Omental fat pad (tissue), 4 donors: Measurements from ENCODE around the gene MED29. TPM values are rescaled to one million over a fixed set of nuclear protein-coding genes. Genes with fewer than 3 reads are reported as not detected.

Experiments
- ATAC-seq: fragments of 150-250 bp; one replicate; pipeline ENCODE4 v1.9.1; 2016; ENCODE audit warnings: mild to moderate bottlenecking, moderate library complexity; ENCODE audit not compliant: low FRiP score
- DNase-seq: peaks from one replicate; pipeline ENCODE4 v3.0.0-alpha.2; 2019; ENCODE audit warnings: low spot score
- small RNA-seq: library from RNA; depleted of rRNA; stranded (forward); fragments of <200 nt; gene quantifications from one replicate; pipeline ENCODE3, GENCODE V24; 2016
- total RNA-seq, 4 donors: library from RNA; depleted of rRNA; stranded (reverse); fragments of >200 nt; gene quantifications; one replicate each; pipeline ENCODE4 v1.1.0, GENCODE V29; 2016
- TF ChIP-seq, protein P1 (sequence below), 3 donors: fragments of 450-650 bp; IDR thresholded peaks; one replicate each; pipeline ENCODE4 v1.5.1; 2016 to 2017; ENCODE audit warnings: antibody characterized with exemption in 3 of 3, mild to moderate bottlenecking in 3 of 3, moderate library complexity in 2 of 3

MED29 gene
- total RNA-seq, 4 donors from 2014 or later = 24.5 to 41.3 (median 32.5) TPM

DNA sequence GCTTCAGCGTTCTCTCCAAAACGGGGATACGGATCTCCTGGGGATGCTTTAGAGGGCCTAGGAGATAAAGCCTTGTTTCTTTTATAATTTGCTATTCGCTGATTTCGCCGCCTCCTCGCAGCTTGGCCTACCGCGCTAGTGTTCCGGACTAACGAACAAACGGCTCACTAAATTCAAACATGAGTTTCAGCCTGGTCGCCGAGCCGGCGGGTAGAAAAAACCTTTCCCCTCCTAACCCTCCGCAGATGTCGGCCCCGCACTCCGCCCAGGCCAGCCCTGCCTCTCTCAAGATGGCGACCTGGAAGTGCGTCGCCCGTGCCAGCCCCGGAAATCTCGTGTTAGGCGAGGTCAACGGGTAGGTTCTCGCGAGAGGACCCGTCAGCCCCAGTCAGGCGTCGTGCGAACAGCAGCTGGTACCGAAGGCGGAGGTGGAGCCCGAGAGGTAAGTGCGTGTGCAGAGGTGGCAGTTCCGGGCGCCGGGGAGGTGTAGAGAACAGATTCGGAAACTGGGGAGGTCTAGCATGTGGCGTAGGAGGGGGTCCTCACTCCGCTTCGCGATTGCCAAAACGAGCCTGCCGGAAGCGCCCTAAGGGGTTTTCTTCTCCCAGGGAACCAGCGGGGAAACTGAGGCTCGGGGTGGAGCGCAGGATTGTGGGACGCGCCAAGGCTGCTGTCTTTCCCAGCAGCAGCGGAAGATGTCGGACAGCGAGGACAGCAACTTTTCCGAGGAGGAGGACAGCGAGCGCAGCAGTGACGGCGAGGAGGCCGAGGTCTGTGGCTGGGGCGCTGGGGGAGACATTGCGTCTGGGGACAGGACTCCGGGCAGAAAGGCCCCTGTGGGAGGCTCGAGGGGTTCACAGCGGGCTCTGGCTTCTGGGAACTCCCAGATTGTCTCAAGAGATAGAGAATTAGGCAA lies 54.3 kb downstream of the MED29 start, which contains the start of gene SUPT5H:
SUPT5H (plus strand) TSS at position 387 of the 916 bp plus-strand sequence; CDS start at position 696, 309 bp downstream.
- TF ChIP-seq, protein P1, sequence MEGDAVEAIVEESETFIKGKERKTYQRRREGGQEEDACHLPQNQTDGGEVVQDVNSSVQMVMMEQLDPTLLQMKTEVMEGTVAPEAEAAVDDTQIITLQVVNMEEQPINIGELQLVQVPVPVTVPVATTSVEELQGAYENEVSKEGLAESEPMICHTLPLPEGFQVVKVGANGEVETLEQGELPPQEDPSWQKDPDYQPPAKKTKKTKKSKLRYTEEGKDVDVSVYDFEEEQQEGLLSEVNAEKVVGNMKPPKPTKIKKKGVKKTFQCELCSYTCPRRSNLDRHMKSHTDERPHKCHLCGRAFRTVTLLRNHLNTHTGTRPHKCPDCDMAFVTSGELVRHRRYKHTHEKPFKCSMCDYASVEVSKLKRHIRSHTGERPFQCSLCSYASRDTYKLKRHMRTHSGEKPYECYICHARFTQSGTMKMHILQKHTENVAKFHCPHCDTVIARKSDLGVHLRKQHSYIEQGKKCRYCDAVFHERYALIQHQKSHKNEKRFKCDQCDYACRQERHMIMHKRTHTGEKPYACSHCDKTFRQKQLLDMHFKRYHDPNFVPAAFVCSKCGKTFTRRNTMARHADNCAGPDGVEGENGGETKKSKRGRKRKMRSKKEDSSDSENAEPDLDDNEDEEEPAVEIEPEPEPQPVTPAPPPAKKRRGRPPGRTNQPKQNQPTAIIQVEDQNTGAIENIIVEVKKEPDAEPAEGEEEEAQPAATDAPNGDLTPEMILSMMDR (IDR thresholded peaks at IDR 0.05) = no peak
- ATAC-seq (peak; percentile 89), DNase-seq (peak; percentile 87)

DNA sequence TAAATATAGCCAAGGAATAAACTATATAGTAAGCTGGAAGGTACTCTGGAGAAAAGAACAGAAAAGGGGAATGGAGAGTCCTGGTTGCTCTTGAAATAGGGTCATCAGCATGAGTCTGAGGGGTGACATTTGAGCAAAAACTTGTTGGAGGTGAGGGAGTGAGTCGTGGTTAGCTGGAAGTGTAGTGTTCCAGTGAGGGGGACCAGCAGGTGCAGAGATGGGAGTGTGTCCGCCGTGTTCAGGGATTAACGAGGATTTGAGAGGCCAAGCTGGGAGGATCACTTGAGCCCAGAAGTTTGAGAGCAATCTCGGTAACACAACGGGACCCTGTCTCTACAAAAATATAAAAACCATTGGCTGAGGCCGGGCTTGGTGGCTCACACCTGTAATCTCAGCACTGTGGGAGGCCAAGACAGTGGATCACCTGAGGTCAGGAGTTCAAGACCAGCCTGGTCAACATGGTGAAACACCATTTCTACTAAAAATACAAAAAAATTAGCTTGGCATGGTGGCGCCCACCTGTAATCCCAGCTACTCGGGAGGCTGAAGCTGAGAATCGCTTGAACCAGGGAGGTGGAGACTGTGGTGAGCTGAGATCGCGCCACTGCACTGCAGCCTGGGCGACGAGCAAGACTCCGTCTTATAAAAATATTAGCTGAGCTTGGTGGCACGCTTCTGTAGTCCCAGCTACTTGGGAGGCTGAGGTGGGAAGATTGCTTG lies 55.3 kb downstream of the MED29 start:
- ATAC-seq = no peak
- TF ChIP-seq, protein P1 (IDR thresholded peaks at IDR 0.05) = no peak
- DNase-seq = no peak

- DNase-seq (no peak), ATAC-seq (no peak)
- TF ChIP-seq, protein P1 (IDR thresholded peaks at IDR 0.05) = no peak
Observed at GRCh38 chr19:39448271-39448670, 57.1 kb downstream of the MED29 start.

GRCh38 chr19:39449116-39449797 lies 58.1 kb downstream of the MED29 start:
- TF ChIP-seq, protein P1 (IDR thresholded peaks at IDR 0.05) = no peak
- ATAC-seq = no peak
- no peak for DNase-seq

Small RNA genes lying within 50 kb of the gene (small RNA-seq; reads per million reads assigned to genes)
- gene AC011445.2 = 0.39 reads per million
- not detected for gene MIR4530
- gene RN7SL566P = not detected

Other genes starting within 250 kb of the MED29 start
- gene NCCRP1, start 194.4 kb upstream of the MED29 start, total RNA-seq = under 1 TPM in 1 of 4 donors, not detected in 3; 0.46 TPM
- gene SYCN, start 187.1 kb upstream of the MED29 start, total RNA-seq = not detected
- gene IFNL3, start 146.4 kb upstream of the MED29 start, total RNA-seq = not detected
- gene IFNL4, start 142.5 kb upstream of the MED29 start, total RNA-seq = not detected
- not detected for gene IFNL2, start 123.0 kb upstream of the MED29 start, total RNA-seq
- gene IFNL1, start 95.0 kb upstream of the MED29 start, total RNA-seq = not detected
- gene LRFN1, start 70.5 kb upstream of the MED29 start, total RNA-seq = 1 to 10 TPM in 2 of 4 donors, under 1 TPM in 2; 0.63 to 1.4 (median 1.0) TPM
- gene GMFG, start 55.3 kb upstream of the MED29 start, total RNA-seq = 100 to 1,000 TPM in 1 of 4 donors, 10 to 100 TPM in 3; 31.8 to 126 (median 55.5) TPM
- 10 to 100 TPM; 55.9 to 87.7 (median 73.2) TPM for gene SAMD4B, start 49.0 kb upstream of the MED29 start, total RNA-seq
- gene PAF1, start 272 bp upstream of the MED29 start, total RNA-seq = 10 to 100 TPM; 29.2 to 60.3 (median 53.3) TPM
- 100 to 1,000 TPM; 323 to 827 (median 509) TPM for gene ZFP36, start 15.5 kb downstream of the MED29 start, total RNA-seq
- gene PLEKHG2, start 21.3 kb downstream of the MED29 start, total RNA-seq = 10 to 100 TPM; 16.5 to 35.3 (median 21.4) TPM
- gene RPS16, start 44.6 kb downstream of the MED29 start, total RNA-seq = 1,000 to 10,000 TPM; 1,153 to 1,681 (median 1,338) TPM
- gene SUPT5H, start 54.2 kb downstream of the MED29 start, total RNA-seq = 100 to 1,000 TPM in 1 of 4 donors, 10 to 100 TPM in 3; 62.2 to 102 (median 73.3) TPM
- 10 to 100 TPM; 36.4 to 65.7 (median 50.3) TPM for gene TIMM50, start 89.5 kb downstream of the MED29 start, total RNA-seq
- under 1 TPM in 1 of 4 donors, not detected in 3; 0.24 TPM for gene DLL3, start 107.6 kb downstream of the MED29 start, total RNA-seq
- gene SELENOV, start 123.8 kb downstream of the MED29 start, total RNA-seq = not detected
- 1 to 10 TPM; 1.8 to 4.4 (median 2.3) TPM for gene EID2B, start 141.5 kb downstream of the MED29 start, total RNA-seq
- gene EID2, start 148.8 kb downstream of the MED29 start, total RNA-seq = 10 to 100 TPM in 2 of 4 donors, 1 to 10 TPM in 2; 6.2 to 13.6 (median 9.6) TPM
- not detected for gene LGALS13, start 211.1 kb downstream of the MED29 start, total RNA-seq